Activated CD4-positive, alpha-beta T cell treated with anti-CD3 and anti-CD28 coated beads for 24 hours (primary cell): ENCODE measurements around the gene SLC10A2.

Experiments
- DNase-seq, 2 donors: peaks; one replicate each; pipeline ENCODE4 v3.0.0-alpha.2; 2020; ENCODE audit warnings: low read depth in 2 of 2

Gene SLC10A2

DNA sequence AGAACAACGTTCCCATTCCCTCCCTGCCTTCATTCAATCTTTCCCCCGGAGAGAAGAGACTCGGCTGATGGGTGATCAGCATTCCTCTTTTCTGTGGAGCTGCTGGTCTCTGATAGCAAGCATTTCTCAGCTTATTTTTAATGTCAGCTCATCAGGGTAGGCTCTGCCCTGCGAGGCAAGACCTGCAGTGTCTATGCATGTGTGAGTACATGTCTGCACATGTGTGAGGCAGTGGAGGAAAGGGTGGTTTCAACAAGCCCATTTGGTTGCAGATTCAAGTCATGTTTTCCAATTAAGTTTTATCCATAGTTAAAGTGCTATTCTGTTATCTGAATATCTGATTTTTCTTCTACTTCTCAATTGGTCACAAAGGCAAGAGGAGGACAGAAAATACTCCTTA is 19.5 kb downstream of the SLC10A2 start:
- no peak for DNase-seq

DNA sequence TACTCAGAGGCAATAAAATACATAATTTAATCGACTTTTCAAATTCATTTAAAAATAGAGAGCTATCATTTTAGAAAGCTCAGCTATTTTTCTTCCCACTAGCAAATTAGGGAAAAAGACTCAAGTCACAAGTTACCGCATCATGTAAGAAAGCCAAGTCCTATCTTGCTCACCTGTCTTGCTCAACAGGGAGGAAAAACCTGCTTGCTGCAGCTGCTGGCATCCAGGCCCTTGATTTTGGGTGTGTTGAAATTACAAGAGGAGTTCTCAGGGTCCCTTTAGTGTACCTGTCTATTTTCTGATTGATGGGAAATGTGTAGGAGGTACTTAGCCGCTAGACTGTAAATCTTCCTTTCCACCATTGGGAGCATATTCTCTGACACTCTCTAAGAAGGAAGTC is 22.2 kb downstream of the SLC10A2 start:
- DNase-seq = no peak

DNA sequence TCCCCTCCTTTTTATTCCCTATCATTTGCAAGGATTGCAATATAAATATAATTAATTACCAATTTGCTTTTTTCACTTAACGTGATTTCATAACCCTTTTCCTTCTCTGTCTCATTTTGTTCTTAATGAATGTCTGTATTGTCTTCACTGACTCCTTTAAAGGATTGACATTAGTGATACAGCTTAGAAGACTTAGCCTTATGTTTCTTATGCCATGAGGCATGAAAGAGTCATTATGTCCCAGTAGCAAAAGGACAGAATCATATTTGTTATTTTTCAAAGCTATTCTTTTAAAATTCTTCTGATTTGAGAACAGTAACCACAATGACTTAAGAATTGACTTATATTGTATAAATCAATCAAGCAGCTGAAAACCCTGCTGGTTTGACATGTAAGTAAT is 26.2 kb downstream of the SLC10A2 start:
- no peak for DNase-seq

DNA sequence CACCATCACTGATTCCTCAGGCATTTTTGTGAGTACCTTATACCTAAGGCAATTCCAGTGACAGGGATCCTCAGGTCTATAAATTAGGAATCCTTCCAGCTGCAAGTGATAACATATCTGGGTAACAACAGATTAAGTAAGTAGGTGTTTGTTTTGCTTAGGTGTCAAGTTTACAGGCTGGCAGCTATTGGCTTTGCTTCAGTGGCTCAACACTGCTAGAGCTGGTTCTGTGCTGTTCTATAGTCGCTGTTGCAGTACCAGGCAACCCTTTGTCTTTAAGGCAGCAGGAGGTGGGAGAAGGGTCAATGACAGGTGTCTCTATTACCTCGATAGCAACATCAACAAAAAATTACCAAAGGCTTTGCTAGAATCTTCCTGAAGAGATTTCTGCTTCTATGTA is 27.0 kb downstream of the SLC10A2 start:
- DNase-seq = no peak

DNA sequence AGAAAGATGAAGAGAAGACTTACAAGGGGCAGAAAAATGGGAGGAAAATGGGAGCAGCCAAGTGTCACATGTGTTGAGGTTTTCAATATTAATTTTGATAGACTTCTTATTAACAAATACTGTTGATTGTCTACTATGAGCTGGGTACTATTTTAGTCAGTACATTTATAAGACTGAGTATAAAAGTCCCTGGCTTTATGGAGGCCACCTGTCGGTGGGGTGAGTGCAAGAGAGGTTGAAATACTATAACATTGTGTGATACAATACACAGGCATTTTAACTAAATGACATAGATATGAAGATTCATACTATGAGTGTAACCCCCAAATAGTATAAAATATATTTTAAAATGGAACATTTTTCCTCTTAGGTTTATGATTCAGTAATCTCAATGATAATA is 29.9 kb downstream of the SLC10A2 start:
- no peak for DNase-seq

DNA sequence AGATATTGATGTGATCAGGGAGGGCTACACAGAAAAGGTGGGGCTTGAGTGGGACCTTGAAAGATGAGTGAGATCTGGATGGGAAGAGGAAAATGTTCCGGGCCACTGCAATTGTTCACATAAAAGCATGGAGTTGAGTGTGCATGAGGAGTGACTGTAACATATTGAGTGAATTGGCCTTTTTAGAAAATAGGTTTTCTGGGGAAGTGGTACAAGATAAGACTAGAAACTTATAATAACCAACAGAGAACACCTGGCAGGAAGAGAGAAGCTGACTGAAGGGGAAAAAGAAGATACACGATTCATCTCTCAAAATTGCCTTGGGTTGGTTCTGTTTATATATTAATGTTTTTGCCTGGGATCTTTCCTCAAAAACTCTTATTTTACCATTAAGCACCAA is 32.2 kb downstream of the SLC10A2 start:
- no peak for DNase-seq

DNA sequence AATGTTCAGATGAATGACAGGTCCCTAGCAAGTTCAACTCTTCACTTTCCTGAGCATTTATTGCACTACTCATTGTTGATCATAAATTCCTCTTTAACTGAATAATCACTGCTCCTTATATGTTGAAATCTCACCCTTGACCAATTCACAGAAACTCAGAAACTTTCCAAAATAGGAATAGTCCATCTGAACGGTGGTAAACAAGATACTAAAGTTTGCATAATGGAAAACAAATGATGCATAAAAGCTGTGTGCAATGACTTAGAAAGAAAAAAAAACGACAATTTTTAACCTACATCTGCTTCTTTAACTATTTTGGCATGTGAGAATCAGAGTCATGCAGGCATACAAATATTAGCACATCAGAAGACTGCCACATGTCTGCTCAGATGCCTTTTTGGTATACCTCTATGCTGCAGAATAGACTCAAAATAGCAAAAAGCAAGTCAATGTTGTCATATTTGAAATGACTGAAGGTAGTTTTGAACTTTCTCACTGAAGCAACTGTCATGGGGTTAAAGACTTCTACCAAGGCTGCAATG is 34.8 kb downstream of the SLC10A2 start:
- no peak for DNase-seq

DNA sequence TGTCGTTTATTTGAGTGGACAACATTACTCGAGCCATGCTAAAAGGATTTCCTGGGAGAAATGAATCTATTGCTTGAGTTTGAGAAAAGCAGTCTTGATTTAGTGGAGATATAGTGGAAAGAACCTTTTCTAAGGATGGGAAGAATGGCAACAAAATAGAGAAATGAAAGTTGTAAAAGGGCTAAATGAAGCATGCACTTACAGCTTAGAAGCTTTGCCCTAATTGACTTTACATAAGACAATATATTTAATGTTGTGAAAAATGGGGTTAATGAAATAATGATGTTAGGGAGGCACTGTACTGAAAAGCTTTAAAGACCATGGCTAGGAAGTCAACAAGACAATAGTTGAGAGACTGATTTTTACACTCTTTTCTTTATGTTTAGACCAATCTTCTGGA is 35.4 kb downstream of the SLC10A2 start:
- no peak for DNase-seq

DNA sequence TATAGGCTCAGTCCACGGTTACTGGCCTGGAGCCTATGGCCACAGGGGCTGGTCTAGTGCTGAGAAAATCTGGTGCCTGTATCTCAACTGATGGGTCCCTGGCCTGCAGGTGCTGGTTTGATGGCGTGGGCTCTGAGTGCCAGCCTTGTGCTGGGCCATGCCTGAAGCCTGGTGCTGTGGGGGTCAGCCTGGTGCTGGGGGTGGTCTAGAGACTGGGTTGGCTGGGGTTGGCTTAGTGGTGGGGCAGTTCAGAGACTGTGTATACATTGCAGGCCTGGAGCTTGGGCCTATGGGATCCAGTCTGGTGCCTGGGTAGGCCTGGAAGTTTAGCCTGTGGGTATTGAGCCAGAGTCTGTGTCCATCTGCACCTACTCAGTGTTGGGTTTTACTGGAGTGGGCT is 36.4 kb downstream of the SLC10A2 start:
- DNase-seq = no peak

DNA sequence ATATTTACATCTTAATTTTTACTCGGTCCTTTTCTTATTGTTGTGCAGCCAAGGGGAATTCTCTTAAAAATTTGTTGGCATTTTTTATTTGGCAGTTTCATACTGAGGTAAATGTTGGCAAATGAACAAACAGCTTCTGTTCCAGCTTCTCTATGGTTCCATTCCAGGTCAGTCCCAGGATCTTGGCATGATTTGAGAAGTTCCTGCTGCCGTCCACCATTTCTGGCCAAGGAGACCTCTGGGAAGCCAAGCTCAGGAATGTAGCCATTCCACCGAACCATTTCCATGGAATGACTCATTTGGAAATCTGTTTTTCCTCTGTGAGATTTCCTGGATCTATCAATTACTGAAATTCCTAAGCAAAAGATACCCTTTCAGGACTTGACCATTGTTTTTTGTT is 43.9 kb downstream of the SLC10A2 start:
- no peak for DNase-seq

DNA sequence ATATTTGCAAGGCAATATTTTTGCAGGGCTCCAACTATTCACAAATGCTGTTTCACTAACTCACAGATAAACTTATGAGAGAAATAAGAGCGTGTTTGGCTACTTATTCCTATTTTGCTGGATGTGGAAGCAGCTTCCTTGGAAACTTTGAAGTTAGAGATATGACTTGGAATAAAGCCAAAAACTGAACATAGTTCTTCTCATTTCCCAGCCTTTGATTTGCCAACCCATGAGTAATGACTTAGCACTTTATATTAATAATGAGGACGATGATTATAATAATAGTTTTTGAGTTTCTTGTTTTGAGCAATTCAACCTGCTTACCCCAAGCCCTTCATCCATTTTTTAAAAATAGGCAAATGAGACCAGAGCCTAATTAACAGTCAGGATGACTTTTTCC is 47.7 kb downstream of the SLC10A2 start:
- DNase-seq = no peak

DNA sequence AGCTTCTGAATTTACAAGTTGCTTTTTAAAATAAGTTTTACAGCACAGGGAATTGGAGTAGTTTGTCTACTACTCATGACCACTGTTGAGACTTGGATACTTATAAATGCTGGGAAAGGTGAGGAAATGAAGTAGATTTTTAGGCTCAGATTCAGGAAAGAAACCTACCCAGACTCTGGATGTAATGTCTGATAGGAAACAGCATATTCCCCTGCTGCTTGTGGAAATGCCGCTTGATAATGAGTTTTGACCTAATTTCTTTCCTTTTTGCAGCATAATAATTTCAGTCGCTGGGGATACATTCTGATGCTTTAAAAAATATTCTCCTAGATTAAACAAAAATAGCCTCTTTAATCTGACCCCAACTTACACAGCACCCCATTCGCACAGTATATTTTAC is 53.6 kb downstream of the SLC10A2 start:
- no peak for DNase-seq

DNA sequence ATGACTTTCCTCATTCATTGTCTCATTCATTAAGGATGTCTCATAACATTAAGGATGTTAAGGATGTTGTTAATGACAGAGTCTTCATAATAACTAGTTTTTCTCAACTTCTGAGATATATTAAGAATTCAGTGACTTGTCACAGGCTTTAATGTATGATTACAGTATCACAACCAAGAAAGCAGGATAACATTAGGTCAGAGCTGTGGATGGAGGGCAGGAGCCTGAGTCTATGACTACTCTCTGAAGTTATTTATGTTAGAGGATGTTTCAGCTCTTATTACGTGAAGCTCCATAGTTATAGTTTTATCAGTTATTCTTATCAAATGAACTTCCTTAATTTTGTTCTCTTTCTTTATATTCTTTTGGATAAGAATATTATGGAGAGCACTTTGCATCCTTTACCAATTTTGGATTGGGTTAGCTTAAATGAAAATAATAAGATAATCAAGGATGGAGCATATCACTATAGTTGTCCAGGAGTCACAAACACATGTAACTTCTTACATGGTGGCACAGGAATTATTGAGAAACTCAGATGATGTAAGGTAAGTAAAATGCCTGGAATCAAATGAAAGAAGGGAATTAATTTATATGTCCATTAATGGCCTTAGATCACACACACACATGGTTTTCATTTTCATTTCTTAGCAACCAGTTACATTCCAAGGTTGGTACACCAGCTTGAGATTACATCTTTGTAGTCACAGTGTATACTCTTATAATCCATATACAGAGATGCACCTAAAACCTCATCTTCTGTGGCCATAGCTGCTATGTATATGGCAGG is 57.0 kb downstream of the SLC10A2 start:
- DNase-seq = no peak

DNA sequence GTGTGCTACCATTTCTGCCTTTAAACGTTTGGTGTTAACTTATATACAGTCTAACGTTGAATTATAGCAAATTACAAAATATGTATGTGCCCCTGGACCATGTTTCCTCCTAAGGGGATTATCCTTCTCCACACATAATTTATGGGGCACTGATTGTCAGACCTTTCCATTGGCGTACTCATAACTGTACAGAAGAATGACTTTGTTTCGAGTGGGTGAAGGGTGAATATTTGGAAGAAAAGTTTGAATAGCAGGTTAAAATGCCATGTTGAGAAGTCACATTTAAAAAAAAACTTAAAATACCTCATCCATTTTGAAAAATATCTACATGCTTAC is 58.8 kb downstream of the SLC10A2 start:
- no peak for DNase-seq

DNA sequence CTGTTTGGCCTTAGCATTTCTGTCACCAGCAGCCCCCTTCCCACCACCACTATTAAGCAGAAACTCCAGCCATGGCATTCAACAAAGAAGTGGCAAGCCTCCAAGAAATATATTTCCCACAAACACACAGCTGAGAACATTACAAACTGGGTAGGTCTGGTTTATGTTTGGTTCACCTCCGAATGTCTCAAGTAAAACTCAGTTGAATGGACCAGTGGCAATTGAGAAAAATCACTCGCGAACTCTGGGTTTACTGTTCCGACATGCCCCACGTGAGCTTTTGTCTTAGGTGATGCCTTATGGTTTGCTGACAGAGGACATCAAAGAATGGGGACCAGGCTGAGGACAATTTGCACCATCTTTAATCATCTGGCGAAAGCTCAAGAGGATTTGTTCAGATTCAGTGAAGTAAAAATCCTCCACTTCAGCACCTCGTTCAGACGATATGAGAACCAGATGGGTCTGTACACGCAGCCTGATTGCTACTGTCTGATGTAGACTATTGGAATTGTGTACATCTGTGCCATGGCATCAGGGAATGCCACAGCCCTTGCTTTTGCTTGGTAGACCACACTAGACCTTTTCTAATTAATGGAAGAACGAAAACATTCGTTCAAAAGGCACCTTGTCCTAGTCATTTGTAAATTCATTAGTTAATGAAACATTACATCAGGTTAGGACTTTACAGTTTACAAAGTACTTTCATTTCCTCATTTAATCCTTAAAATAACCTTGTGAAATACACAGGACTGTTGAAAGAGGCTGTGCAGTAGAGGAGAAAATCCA is 59.4 kb downstream of the SLC10A2 start:
- no peak for DNase-seq

DNA sequence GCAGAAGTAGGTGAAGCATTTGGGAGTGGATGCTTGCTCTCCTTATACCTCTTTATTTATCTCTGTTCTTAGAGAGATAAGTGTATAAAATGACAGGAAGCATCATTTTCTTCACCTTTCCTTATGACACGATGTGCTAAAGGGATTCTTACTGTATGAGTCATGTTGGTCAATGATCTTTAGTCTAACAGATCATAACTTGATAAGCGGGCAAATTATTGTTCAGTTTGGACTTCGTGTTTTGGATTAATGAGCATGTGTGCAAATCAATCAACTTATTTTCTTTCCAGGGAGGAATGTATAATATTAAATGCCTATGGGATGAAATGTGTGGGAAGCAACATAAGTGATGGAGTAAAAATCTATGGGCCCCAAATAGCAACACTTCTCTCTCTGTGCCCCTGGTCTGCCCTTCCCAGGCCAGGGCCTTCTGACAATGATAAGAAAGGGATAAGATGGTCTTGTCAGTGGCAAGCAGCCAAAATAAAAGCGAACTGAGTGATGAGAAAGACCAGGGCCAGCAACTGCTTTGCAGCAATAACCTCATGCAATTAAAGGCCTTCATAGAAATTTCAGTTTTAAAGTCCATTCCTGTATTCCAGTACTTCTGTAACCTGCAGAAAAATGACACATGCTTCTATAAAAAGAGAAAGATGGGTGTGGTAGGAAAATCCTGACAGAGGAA is 61.4 kb downstream of the SLC10A2 start:
- DNase-seq = no peak

DNA sequence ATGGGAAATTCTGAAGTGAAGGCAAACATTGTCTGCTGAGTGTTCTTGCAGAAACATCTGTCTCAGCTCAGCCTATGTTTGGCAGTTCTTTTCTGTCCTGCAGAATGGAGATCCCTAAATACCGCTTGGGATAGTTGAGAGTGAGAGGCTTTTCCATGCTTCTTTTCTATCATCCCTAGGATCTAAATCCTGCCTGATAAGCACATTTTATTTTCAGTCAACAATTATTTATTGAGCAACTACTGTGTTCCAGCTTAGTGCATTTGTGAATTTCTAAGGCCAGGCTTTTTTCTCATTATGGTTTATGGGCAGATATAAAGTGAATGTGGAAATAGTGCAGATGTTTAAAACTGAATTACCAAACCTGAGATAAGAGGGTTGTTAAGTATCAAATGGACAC is 62.6 kb downstream of the SLC10A2 start:
- no peak for DNase-seq

DNA sequence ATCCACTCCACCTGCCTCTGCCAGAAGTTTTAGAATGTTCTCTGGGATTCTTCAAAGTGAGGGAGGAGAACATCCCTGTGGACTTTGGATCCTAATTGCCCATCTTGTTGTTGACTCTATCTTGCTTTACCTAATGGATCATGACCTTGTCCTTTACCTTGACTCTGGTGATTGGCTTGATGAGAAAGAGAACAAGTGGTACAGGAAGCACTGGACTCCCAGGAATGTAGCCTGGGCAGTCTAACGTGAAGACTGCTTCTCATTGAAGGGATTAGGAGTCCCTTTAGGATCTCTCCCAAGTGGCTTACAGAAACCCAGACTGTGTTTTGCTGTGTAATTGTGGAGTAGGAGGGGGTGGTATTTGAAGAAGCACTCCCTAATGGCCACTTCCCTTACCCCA is 63.9 kb downstream of the SLC10A2 start:
- DNase-seq = no peak

DNA sequence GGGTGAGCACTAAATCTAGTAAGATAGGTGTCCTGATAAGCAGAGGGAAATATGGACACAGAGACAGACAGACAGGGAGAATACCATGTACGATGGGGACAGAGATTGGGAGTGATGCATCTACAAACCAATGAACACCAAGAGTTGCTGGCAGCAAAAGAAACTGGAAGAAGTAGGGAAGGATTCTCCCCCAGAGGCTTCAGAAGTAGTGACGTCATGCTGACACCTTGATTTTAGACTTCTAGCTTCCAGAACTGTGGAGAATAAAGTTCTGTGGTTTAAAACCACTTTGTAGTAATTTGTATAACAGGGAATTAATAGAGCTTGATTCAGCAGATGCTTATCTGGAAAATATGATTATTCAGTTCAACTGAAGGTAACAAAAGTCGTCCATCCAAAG is 66.1 kb downstream of the SLC10A2 start:
- no peak for DNase-seq

DNA sequence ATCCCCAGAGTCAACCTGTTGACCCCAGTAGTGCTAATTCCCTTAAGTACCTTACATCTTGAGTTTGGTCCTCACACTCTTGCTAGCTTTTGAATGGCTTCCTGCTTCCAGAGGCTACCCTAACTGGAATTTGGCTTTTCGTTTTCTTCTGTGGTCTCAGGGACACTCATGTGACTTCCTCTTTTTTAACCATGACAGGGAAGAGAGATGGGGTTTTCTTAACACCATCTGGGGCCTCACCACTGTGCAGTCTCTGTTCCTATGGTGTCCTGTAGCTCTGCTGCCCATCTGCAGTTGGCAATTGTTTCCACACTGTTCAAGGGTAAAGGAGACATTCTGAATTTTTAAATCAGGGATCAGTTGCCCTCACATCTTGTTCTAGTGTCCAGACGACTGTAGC is 66.7 kb downstream of the SLC10A2 start:
- no peak for DNase-seq
